NCI-H2029 (cell line): ENCODE measurements around the gene PEDS1.
"Not testable (repeated sequence)": the region's sequence is repeated elsewhere in the genome, so short reads cannot be mapped to it uniquely, and the experiment has no call there.

Experiments used
- DNase-seq: peaks from one replicate; lab custom pipeline; 2025; lab: John Stamatoyannopoulos, UW

Gene PEDS1

GRCh38 chr20:50163570-50164317 is 10.2 kb upstream of the PEDS1 start:
- no peak for DNase-seq

GRCh38 chr20:50161494-50161893 is 8.0 kb upstream of the PEDS1 start:
- DNase-seq, result not testable (repeated sequence)

- no peak for DNase-seq
Measured at GRCh38 chr20:50153153-50153499, 397 bp downstream of the PEDS1 start.

GRCh38 chr20:50152394-50153152 is 950 bp downstream of the PEDS1 start:
- no peak for DNase-seq

GRCh38 chr20:50151034-50151743 is 2.3 kb downstream of the PEDS1 start:
- peak; percentile 56 for DNase-seq

- no peak for DNase-seq
Measured at GRCh38 chr20:50149481-50150254, 3.9 kb downstream of the PEDS1 start.

- DNase-seq, result peak; percentile 85
Measured at GRCh38 chr20:50146732-50147662, 6.5 kb downstream of the PEDS1 start.

- DNase-seq, result no peak
Measured at GRCh38 chr20:50146214-50146613, 7.3 kb downstream of the PEDS1 start.

- DNase-seq, result no peak
Measured at GRCh38 chr20:50145566-50145965, 8.0 kb downstream of the PEDS1 start.

GRCh38 chr20:50144362-50144761 is 9.2 kb downstream of the PEDS1 start:
- no peak for DNase-seq

- DNase-seq, result peak; percentile 65
Measured at GRCh38 chr20:50142812-50143211, 10.7 kb downstream of the PEDS1 start.

- no peak for DNase-seq
Measured at GRCh38 chr20:50141811-50142561, 11.5 kb downstream of the PEDS1 start.

GRCh38 chr20:50141018-50141675 is 12.4 kb downstream of the PEDS1 start:
- no peak for DNase-seq

GRCh38 chr20:50140339-50140859 is 13.1 kb downstream of the PEDS1 start:
- DNase-seq, result no peak

- DNase-seq, result no peak
Measured at GRCh38 chr20:50138479-50139393, 14.8 kb downstream of the PEDS1 start.

GRCh38 chr20:50138120-50138478 is 15.4 kb downstream of the PEDS1 start:
- DNase-seq, result no peak

- peak; percentile 80 for DNase-seq
Measured at GRCh38 chr20:50137702-50138101, 15.8 kb downstream of the PEDS1 start.

- no peak for DNase-seq
Measured at GRCh38 chr20:50136822-50137599, 16.5 kb downstream of the PEDS1 start.
